AG09309 (cell line): ENCODE measurements around the gene APLP2.
A peak's percentile ranks its signal among the peaks of the same experiment; 100 is the strongest.

Experiments
- DNase-seq: peaks from one replicate; pipeline ENCODE4 v3.0.0-alpha.2; 2010; ENCODE audit warnings: low read depth
- H3K4me3 ChIP-seq: 2 replicates; pipeline ENCODE4 v1.5.1; 2011; ENCODE audit warnings: mild to moderate bottlenecking, low read depth, low read length, moderate library complexity; ENCODE audit not compliant: control insufficient read depth
- CTCF ChIP-seq: IDR thresholded peaks from 2 replicates; pipeline ENCODE4 v1.5.1; 2011; ENCODE audit warnings: mild to moderate bottlenecking, low read depth, low read length, inconsistent platforms; ENCODE audit not compliant: insufficient read depth, control insufficient read depth; ENCODE audit errors: missing control alignments

APLP2 gene

GRCh38 chr11:130181295-130182272, 111.9 kb downstream of the APLP2 start:
- peak; percentile 59 for DNase-seq
- no peak overlapping the region for H3K4me3 ChIP-seq

GRCh38 chr11:130183878-130184610, 114.3 kb downstream of the APLP2 start:
- H3K4me3 ChIP-seq = no peak overlapping the region
- no peak for TF ChIP-seq CTCF
- DNase-seq = no peak

More at GRCh38 chr11:130181295-130182272, 111.9 kb downstream of the APLP2 start:
- no peak for TF ChIP-seq CTCF

GRCh38 chr11:130187096-130187495, 117.4 kb downstream of the APLP2 start:
- DNase-seq = no peak
- TF ChIP-seq CTCF = no peak
- H3K4me3 ChIP-seq = no peak overlapping the region

- TF ChIP-seq CTCF = no peak
- H3K4me3 ChIP-seq = no peak overlapping the region
- no peak for DNase-seq
Measured at GRCh38 chr11:130188047-130188446, 118.4 kb downstream of the APLP2 start.

- no peak for DNase-seq
- no peak overlapping the region for H3K4me3 ChIP-seq
- no peak for TF ChIP-seq CTCF
Measured at GRCh38 chr11:130188585-130189347, 119.1 kb downstream of the APLP2 start.
